SK-N-SH treated with all-trans-retinoic acid at 6 μM for 48 hours (cell line): Measurements from ENCODE around the gene SLC7A7.

ENCODE experiments used
- ATAC-seq: fragments of 200-7000 bp; cut with Tn5 transposase; 3 replicates; pipeline ENCODE4 v1.9.1; 2020; ENCODE audit warnings: mild to moderate bottlenecking, moderate library complexity
- ARNTL ChIP-seq: fragments of 450-650 bp; formaldehyde crosslinking; IDR thresholded peaks from 2 replicates; pipeline ENCODE4 v1.5.0; 2020; ENCODE audit warnings: low read depth, mild to moderate bottlenecking, moderate library complexity, borderline replicate concordance
- BACH2 ChIP-seq: fragments of 250-450 bp; sonication (Bioruptor Pico); IDR thresholded peaks from 2 replicates; pipeline ENCODE4 v1.9.0; 2021; ENCODE audit warnings: mild to moderate bottlenecking, borderline replicate concordance
- CSDC2 ChIP-seq: fragments of 250-450 bp; sonication (Bioruptor Pico); IDR thresholded peaks from 2 replicates; pipeline ENCODE4 v1.5.0; 2020; ENCODE audit warnings: mild to moderate bottlenecking, moderate library complexity
- ESRRG ChIP-seq: fragments of 250-450 bp; sonication (Bioruptor Pico); IDR thresholded peaks from 2 replicates; pipeline ENCODE4 v1.6.1; 2021; ENCODE audit warnings: mild to moderate bottlenecking
- GLIS3 ChIP-seq: fragments of 250-450 bp; sonication (Bioruptor Pico); IDR thresholded peaks from 2 replicates; pipeline ENCODE4 v1.5.0; 2020; ENCODE audit warnings: mild to moderate bottlenecking, moderate library complexity
- ISL1 ChIP-seq: fragments of 250-450 bp; sonication (Bioruptor Pico); IDR thresholded peaks from 2 replicates; pipeline ENCODE4 v2.1.2; 2022; ENCODE audit warnings: mild to moderate bottlenecking, moderate library complexity
- OSR1 ChIP-seq: fragments of 250-450 bp; sonication (Bioruptor Pico); IDR thresholded peaks from 2 replicates; pipeline ENCODE4 v1.8.0; 2022; ENCODE audit warnings: moderate library complexity, mild to moderate bottlenecking, inconsistent platforms
- PPARA ChIP-seq: fragments of 250-450 bp; sonication (Bioruptor Pico); IDR thresholded peaks from 2 replicates; pipeline ENCODE4 v1.5.0; 2020; ENCODE audit warnings: mild to moderate bottlenecking, borderline replicate concordance
- RARB ChIP-seq: fragments of 250-450 bp; sonication (Bioruptor Pico); IDR thresholded peaks from 2 replicates; pipeline ENCODE4 v1.8.0; 2021; ENCODE audit warnings: mild to moderate bottlenecking, moderate library complexity
- SNAI2 ChIP-seq: fragments of 250-450 bp; sonication (Bioruptor Pico); IDR thresholded peaks from 2 replicates; pipeline ENCODE4 v1.5.0; 2020; ENCODE audit warnings: mild to moderate bottlenecking, moderate library complexity
- TCF4 ChIP-seq: fragments of 250-450 bp; sonication (Bioruptor Pico); IDR thresholded peaks from 2 replicates; pipeline ENCODE4 v1.8.0; 2021; ENCODE audit warnings: mild to moderate bottlenecking, moderate library complexity, borderline replicate concordance
- TOX ChIP-seq: fragments of 250-450 bp; sonication (Bioruptor Pico); IDR thresholded peaks from 2 replicates; pipeline ENCODE4 v1.8.0; 2021; ENCODE audit warnings: mild to moderate bottlenecking, moderate library complexity, borderline replicate concordance
- ZC3H10 ChIP-seq: fragments of 250-450 bp; sonication (Bioruptor Pico); IDR thresholded peaks from 2 replicates; pipeline ENCODE4 v1.5.1; 2021; ENCODE audit warnings: mild to moderate bottlenecking, moderate library complexity
- ZFP3 ChIP-seq: fragments of 250-450 bp; sonication (Bioruptor Pico); IDR thresholded peaks from 2 replicates; pipeline ENCODE4 v1.5.0; 2020; ENCODE audit warnings: mild to moderate bottlenecking, moderate library complexity
- ZFP30 ChIP-seq: fragments of 450-650 bp; formaldehyde crosslinking; IDR thresholded peaks from 2 replicates; pipeline ENCODE4 v1.5.0; 2022; ENCODE audit warnings: mild to moderate bottlenecking, moderate library complexity
- ZNF565 ChIP-seq: fragments of 450-650 bp; formaldehyde crosslinking; conservative IDR thresholded peaks from 2 replicates; pipeline ENCODE4 v1.5.0; 2020; ENCODE audit warnings: low read depth, mild to moderate bottlenecking, moderate library complexity
- ZNF8 ChIP-seq: fragments of 450-650 bp; formaldehyde crosslinking; IDR thresholded peaks from 2 replicates; pipeline ENCODE4 v1.5.0; 2020; ENCODE audit warnings: mild to moderate bottlenecking, moderate library complexity
- TF ChIP-seq, protein P1 (sequence below): fragments of 250-450 bp; sonication (Bioruptor Pico); IDR thresholded peaks from 2 replicates; pipeline ENCODE4 v1.5.1; 2021; ENCODE audit warnings: mild to moderate bottlenecking, moderate library complexity
- TF ChIP-seq, protein P2 (sequence below): fragments of 250-450 bp; sonication (Bioruptor Pico); IDR thresholded peaks from 2 replicates; pipeline ENCODE4 v1.8.0; 2020; ENCODE audit warnings: mild to moderate bottlenecking, moderate library complexity, borderline replicate concordance
- TF ChIP-seq, protein P3 (sequence below): fragments of 250-450 bp; sonication (Bioruptor Pico); IDR thresholded peaks from 2 replicates; pipeline ENCODE4 v1.8.0; 2021; ENCODE audit warnings: low read depth, mild to moderate bottlenecking, moderate library complexity, borderline replicate concordance

The SLC7A7 gene

DNA sequence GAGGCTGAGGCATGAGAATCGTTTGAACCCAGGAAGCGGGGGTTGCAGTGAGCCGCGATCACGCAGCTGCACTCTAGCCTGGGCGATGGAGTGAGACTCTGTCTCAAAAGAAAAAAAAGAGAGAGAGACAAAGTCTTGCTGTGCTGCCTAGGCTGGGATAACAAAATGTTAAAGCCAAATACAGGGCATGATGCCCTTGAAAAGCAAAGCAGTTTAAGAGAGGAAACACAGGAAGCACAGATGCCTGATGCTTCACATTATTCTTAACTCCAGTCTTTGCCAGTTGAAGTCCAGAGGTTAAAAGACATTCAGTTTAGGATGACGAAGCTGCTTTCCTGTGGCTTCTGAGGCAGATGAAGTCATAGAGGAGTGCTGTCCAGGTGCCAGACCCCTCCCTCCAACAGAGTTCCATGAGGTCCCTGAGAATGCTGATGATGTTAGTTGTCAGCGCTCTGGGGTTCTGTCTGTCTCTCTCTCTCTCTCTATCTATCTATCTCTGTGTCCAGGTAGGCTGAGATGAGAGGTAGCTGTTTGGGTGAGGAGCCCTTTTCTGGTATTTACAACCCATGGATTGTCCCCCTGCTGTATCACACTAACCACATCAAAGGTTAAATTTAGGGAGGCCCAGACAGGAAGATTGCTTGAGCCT is 9.6 kb upstream of the SLC7A7 start:
- TF ChIP-seq ZC3H10 (no peak), BACH2 (no peak), CSDC2 (CRISPR knock-in tag) (no peak), TOX (no peak), SNAI2 (CRISPR knock-in tag) (no peak), ESRRG (CRISPR knock-in tag) (no peak), ZNF565 (CRISPR knock-in tag) (no peak), PPARA (CRISPR knock-in tag) (no peak), ZFP3 (CRISPR knock-in tag) (no peak), GLIS3 (no peak), OSR1 (CRISPR knock-in tag) (no peak), RARB (CRISPR knock-in tag) (no peak)
- TF ChIP-seq, protein P1, sequence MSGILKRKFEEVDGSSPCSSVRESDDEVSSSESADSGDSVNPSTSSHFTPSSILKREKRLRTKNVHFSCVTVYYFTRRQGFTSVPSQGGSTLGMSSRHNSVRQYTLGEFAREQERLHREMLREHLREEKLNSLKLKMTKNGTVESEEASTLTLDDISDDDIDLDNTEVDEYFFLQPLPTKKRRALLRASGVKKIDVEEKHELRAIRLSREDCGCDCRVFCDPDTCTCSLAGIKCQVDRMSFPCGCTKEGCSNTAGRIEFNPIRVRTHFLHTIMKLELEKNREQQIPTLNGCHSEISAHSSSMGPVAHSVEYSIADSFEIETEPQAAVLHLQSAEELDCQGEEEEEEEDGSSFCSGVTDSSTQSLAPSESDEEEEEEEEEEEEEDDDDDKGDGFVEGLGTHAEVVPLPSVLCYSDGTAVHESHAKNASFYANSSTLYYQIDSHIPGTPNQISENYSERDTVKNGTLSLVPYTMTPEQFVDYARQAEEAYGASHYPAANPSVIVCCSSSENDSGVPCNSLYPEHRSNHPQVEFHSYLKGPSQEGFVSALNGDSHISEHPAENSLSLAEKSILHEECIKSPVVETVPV: no peak
- TF ChIP-seq, protein P2, sequence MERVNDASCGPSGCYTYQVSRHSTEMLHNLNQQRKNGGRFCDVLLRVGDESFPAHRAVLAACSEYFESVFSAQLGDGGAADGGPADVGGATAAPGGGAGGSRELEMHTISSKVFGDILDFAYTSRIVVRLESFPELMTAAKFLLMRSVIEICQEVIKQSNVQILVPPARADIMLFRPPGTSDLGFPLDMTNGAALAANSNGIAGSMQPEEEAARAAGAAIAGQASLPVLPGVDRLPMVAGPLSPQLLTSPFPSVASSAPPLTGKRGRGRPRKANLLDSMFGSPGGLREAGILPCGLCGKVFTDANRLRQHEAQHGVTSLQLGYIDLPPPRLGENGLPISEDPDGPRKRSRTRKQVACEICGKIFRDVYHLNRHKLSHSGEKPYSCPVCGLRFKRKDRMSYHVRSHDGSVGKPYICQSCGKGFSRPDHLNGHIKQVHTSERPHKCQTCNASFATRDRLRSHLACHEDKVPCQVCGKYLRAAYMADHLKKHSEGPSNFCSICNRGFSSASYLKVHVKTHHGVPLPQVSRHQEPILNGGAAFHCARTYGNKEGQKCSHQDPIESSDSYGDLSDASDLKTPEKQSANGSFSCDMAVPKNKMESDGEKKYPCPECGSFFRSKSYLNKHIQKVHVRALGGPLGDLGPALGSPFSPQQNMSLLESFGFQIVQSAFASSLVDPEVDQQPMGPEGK (CRISPR knock-in tag): no peak
- TF ChIP-seq, all 23 proteins: peak for 0
- peak; percentile 32 for ATAC-seq

DNA sequence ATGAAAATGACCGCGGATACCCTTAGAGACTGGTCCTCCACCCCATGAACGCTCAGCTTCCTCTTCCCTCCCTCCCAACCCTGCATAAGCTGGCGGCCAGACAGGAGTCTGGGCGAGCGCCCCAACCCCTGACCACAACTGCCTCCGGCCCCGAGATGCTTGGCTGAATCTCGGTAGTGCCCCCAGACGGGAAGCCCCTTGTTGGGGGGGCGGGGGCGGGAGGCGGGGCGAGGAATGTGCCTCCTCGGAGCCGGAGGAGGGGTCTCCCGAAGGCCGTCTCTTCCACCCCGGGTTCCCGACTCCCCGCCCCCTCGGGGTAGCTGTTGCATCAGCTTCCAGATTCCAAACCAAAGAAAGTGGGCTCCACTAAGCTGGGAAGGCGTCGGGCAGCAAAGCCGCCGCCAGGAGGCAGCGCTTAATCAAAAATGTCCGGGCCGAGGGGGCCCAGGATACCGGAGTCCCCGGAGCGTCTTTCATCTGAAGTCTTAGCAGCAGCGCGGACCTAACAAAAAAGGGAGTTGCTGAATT is 7.4 kb upstream of the SLC7A7 start:
- peak; percentile 92 for ATAC-seq
- TF ChIP-seq ESRRG (CRISPR knock-in tag) (no peak), ISL1 (no peak), OSR1 (CRISPR knock-in tag) (no peak), ZFP30 (CRISPR knock-in tag) (no peak), TCF4 (CRISPR knock-in tag) (no peak), ZFP3 (CRISPR knock-in tag) (no peak), ARNTL (CRISPR knock-in tag) (no peak), CSDC2 (CRISPR knock-in tag) (no peak)
- TF ChIP-seq, all 23 proteins: peak for 0

DNA sequence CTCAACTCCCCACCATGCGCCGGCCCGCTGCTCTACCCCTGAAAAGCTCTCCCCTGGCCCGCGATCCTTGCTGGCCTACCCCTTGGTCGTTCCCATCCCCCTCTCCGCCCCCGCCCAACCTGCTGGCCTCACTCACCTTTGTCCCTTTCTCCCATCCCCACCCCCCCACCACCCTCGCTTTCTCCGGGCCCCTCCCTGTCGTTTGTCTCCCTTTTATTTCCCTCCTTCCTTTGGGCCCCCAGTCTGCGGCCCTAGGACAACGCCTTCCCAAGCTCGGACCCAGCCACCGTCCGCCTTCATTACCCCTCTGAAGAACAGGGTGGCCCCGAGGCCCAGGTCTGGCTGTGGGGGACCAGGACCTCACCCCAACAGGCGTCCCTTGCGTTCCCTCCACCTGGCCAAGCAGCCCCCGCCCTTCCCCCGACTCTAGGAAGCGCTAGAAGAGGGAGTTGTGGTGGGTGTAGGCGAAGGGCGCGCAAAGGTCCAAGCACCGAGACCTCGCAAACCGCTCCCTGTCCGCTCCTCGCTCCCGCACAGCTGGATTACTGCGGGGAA is 6.9 kb upstream of the SLC7A7 start:
- no peak for TF ChIP-seq ZNF8 (CRISPR knock-in tag)
- no peak for TF ChIP-seq ZNF565 (CRISPR knock-in tag)
- no peak for TF ChIP-seq ZFP30 (CRISPR knock-in tag)
- TF ChIP-seq, protein P1: no peak
- no peak for TF ChIP-seq BACH2
- TF ChIP-seq TCF4 (CRISPR knock-in tag): no peak
- TF ChIP-seq PPARA (CRISPR knock-in tag): no peak
- no peak for TF ChIP-seq ESRRG (CRISPR knock-in tag)
- TF ChIP-seq ZFP3 (CRISPR knock-in tag): no peak
- no peak for TF ChIP-seq OSR1 (CRISPR knock-in tag)
- no peak for TF ChIP-seq ARNTL (CRISPR knock-in tag)
- TF ChIP-seq, protein P3, sequence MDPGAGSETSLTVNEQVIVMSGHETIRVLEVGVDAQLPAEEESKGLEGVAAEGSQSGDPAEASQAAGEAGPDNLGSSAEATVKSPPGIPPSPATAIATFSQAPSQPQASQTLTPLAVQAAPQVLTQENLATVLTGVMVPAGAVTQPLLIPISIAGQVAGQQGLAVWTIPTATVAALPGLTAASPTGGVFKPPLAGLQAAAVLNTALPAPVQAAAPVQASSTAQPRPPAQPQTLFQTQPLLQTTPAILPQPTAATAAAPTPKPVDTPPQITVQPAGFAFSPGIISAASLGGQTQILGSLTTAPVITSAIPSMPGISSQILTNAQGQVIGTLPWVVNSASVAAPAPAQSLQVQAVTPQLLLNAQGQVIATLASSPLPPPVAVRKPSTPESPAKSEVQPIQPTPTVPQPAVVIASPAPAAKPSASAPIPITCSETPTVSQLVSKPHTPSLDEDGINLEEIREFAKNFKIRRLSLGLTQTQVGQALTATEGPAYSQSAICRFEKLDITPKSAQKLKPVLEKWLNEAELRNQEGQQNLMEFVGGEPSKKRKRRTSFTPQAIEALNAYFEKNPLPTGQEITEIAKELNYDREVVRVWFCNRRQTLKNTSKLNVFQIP (CRISPR knock-in tag): no peak
- TF ChIP-seq ZC3H10: no peak
- TF ChIP-seq SNAI2 (CRISPR knock-in tag): no peak
- no peak for TF ChIP-seq RARB (CRISPR knock-in tag)
- TF ChIP-seq ISL1: no peak
- no peak for TF ChIP-seq TOX
- TF ChIP-seq GLIS3: no peak
- ATAC-seq: no peak
